HepG2 (cell line): ENCODE data around the gene MRPL14.

Experiments
- CENPT ChIP-seq: sonication (generic); formaldehyde crosslinking; IDR thresholded peaks from 2 replicates; pipeline ENCODE4 v1.8.0; 2022; ENCODE audit warnings: low read depth, mild to moderate bottlenecking, moderate library complexity, missing genetic modification reagents
- MAF1 ChIP-seq: sonication (generic); formaldehyde crosslinking; IDR thresholded peaks from 2 replicates; pipeline ENCODE4 v1.5.0; 2020; ENCODE audit warnings: missing genetic modification reagents, borderline replicate concordance
- MAX ChIP-seq: IDR thresholded peaks from 2 replicates; pipeline ENCODE4 v1.6.1; 2012; ENCODE audit warnings: inconsistent platforms
- POLR2A ChIP-seq, 2 experiments: IDR thresholded peaks; 2 replicates each; pipeline ENCODE4 v1.6.1; 2011; ENCODE audit warnings: low read depth in 2 of 2, low read length in 2 of 2, mild to moderate bottlenecking in 1 of 2, moderate library complexity in 1 of 2; ENCODE audit not compliant: insufficient read depth in 1 of 2
- ZNF160 ChIP-seq: sonication (generic); formaldehyde crosslinking; IDR thresholded peaks from 2 replicates; pipeline ENCODE4 v1.8.0; 2022; ENCODE audit warnings: mild to moderate bottlenecking, inconsistent platforms, missing genetic modification reagents
- ZNF18 ChIP-seq: sonication (generic); formaldehyde crosslinking; IDR thresholded peaks from 2 replicates; pipeline ENCODE4 v1.8.0; 2022; ENCODE audit warnings: mild to moderate bottlenecking, missing genetic modification reagents; ENCODE audit not compliant: insufficient replicate concordance
- ZNF317 ChIP-seq: sonication (generic); formaldehyde crosslinking; IDR thresholded peaks from 2 replicates; pipeline ENCODE4 v1.5.0; 2020; ENCODE audit warnings: mild to moderate bottlenecking, missing genetic modification reagents
- ZNF7 ChIP-seq: IDR thresholded peaks from 2 replicates; pipeline ENCODE4 v1.6.1; 2016; ENCODE audit warnings: missing biosample characterization, missing genetic modification reagents

- TF ChIP-seq ZNF160 (CRISPR knock-in tag) = no peak
- TF ChIP-seq ZNF317 = no peak
- no peak for TF ChIP-seq ZNF18
- no peak for TF ChIP-seq MAX
- 0 out of 4 replicates have a peak, but pooled peaks of 1 of the 2 experiments have one; percentile 23 for TF ChIP-seq POLR2A (IDR thresholded peaks at IDR 0.05; ENCODE audit: insufficient read depth in 1 of 2, low read depth in 2 of 2, low read length in 2 of 2)
- TF ChIP-seq MAF1 = no peak
- TF ChIP-seq ZNF7 = no peak
- no peak for TF ChIP-seq CENPT (CRISPR knock-in tag)
Observed at GRCh38 chr6:44152109-44152461, 24.8 kb upstream of the MRPL14 start.
